Erythroblast (primary cell): Measurements from ENCODE around the gene DYNLT2B.

Experiments used
- GATA1 ChIP-seq: IDR thresholded peaks from 2 replicates; pipeline ENCODE4 v1.6.1; 2011; ENCODE audit warnings: low read depth, mild to moderate bottlenecking, control low read depth, low read length, moderate library complexity
- POLR2A ChIP-seq: IDR thresholded peaks from 2 replicates; pipeline ENCODE4 v1.6.1; 2011; ENCODE audit warnings: mild to moderate bottlenecking, low read length

GRCh38 chr3:196360586-196360985, 42.5 kb upstream of the DYNLT2B start:
- TF ChIP-seq POLR2A (no peak), GATA1 (no peak)
